Astrocyte of the spinal cord (primary cell): ENCODE data around the gene SUMO3.

Source experiments
- DNase-seq: peaks from one replicate; pipeline ENCODE4 v3.0.0; 2011; ENCODE audit warnings: low read depth, low spot score
- H3K4me3 ChIP-seq: 2 replicates; pipeline ENCODE4 v1.5.1; 2011; ENCODE audit warnings: low read depth, mild to moderate bottlenecking, low read length, moderate library complexity
- in situ Hi-C: cut with HindIII; loops from 2 replicates; pipeline ENCODE4 v1.10.0; 2017; ENCODE audit warnings: low sequenced_read_pairs
- TF ChIP-seq, protein P1 (sequence below): IDR thresholded peaks from 2 replicates; pipeline ENCODE4 v1.5.1; 2012; ENCODE audit warnings: low read depth, mild to moderate bottlenecking, low read length, inconsistent platforms

SUMO3 gene

GRCh38 chr21:44858291-44858690 is 40.4 kb upstream of the SUMO3 start:
- DNase-seq, result no peak
- in situ Hi-C loops, result no loop called here
- TF ChIP-seq, protein P1, sequence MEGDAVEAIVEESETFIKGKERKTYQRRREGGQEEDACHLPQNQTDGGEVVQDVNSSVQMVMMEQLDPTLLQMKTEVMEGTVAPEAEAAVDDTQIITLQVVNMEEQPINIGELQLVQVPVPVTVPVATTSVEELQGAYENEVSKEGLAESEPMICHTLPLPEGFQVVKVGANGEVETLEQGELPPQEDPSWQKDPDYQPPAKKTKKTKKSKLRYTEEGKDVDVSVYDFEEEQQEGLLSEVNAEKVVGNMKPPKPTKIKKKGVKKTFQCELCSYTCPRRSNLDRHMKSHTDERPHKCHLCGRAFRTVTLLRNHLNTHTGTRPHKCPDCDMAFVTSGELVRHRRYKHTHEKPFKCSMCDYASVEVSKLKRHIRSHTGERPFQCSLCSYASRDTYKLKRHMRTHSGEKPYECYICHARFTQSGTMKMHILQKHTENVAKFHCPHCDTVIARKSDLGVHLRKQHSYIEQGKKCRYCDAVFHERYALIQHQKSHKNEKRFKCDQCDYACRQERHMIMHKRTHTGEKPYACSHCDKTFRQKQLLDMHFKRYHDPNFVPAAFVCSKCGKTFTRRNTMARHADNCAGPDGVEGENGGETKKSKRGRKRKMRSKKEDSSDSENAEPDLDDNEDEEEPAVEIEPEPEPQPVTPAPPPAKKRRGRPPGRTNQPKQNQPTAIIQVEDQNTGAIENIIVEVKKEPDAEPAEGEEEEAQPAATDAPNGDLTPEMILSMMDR, result no peak
- H3K4me3 ChIP-seq, result no peak overlapping the region

DNA sequence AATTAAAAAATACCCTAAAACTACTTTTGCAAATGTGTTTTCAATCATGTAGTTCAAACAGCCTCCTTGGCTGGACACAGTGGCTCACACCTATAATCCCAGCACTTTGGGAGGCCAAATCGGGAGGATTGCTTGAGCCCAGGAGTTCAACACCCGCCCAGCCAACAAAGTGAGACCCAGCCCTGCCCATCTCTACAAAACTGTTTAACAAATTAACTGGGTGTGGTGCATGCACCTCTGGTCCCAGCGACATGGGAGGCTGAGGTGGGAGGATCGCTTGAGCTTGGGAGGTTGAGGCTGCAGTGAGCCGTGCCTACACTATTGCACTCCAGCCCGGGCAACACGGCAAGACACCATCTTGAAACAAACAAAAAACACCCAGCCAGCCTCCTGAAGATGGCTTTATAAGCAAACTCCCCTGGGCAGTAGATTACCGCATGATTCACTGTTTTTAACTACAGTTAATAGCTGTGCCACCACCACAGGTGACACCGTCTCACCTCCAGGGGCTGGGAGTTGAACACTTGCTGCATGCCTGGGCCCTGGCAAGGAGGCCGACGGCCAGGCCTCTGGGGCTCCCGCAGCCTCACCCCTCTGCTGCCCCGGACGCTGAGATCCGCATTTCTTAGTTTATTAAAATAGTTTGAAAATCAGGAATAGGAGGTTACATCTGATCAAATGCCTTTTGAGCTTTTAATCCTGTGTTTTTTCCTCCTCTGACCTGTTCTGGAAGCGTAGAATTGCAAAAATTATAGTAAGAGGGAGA is 39.4 kb upstream of the SUMO3 start:
- no peak for DNase-seq
- TF ChIP-seq, protein P1, result no peak
- in situ Hi-C loops, result no loop called here
- H3K4me3 ChIP-seq, result no peak overlapping the region

DNA sequence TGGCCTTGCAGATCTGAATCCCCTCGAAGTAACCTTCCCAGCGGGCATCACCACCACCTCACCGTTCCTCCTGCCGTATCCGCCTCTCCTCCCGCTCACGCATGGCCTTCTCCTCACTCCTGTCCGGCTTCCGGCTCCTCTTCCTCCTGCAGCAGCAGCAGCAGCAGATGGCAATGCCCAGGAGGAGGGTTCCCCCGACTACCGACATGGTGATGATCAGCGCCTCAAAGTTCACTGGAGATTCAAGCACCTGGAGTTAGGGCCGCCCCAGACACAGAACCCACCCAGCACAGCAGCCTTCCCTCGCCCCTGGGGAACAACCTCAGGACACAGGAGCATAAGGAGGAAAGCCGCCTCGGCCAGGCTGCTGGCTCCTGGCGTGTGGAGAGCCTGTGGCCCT is 38.3 kb upstream of the SUMO3 start:
- TF ChIP-seq, protein P1, result no peak
- in situ Hi-C loops, result no loop called here

GRCh38 chr21:44855572-44855971 is 37.7 kb upstream of the SUMO3 start:
- TF ChIP-seq, protein P1, result no peak
- no peak for DNase-seq
- H3K4me3 ChIP-seq, result no peak overlapping the region
- in situ Hi-C loops, result no loop called here

More for the DNA sequence above, 38.3 kb upstream of the SUMO3 start:
- no peak for DNase-seq
- H3K4me3 ChIP-seq, result no peak overlapping the region

GRCh38 chr21:44854664-44855446 is 37.0 kb upstream of the SUMO3 start:
- H3K4me3 ChIP-seq, result no peak overlapping the region
- TF ChIP-seq, protein P1, result no peak
- in situ Hi-C loops, result no loop called here
- no peak for DNase-seq

GRCh38 chr21:44854391-44854663 is 36.5 kb upstream of the SUMO3 start:
- TF ChIP-seq, protein P1, result no peak
- no peak overlapping the region for H3K4me3 ChIP-seq
- no peak for DNase-seq
- in situ Hi-C loops, result no loop called here
